Effector memory CD8-positive, alpha-beta T cell (primary cell): ENCODE results near the gene SHISA6.

Experiments
- ATAC-seq: fragments of 150-1000 bp; cut with Tn5 transposase; replicated peaks from 2 replicates; pipeline ENCODE4 v1.10.0; 2021; ENCODE audit warnings: mild to moderate bottlenecking, moderate library complexity
- DNase-seq, 3 experiments: peaks; one replicate each; pipeline ENCODE4 v3.0.0; 2021
- H3K27ac Mint-ChIP-seq, 2 donors: one replicate each; pipeline ENCODE4 v1.8.0; 2022; ENCODE audit warnings: mild to moderate bottlenecking in 2 of 2, mixed read lengths in 2 of 2, moderate library complexity in 2 of 2
- H3K27me3 Mint-ChIP-seq, 2 donors: one replicate each; pipeline ENCODE4 v1.8.0; 2022; ENCODE audit warnings: mixed read lengths in 2 of 2
- H3K36me3 Mint-ChIP-seq: one replicate; pipeline ENCODE4 v1.8.0; 2022; ENCODE audit warnings: mild to moderate bottlenecking, moderate library complexity, mixed read lengths; ENCODE audit not compliant: insufficient read depth
- H3K4me1 Mint-ChIP-seq, 2 donors: one replicate each; pipeline ENCODE4 v1.8.0; 2022; ENCODE audit warnings: low read depth in 2 of 2, mixed read lengths in 2 of 2
- H3K4me3 Mint-ChIP-seq, 2 donors: one replicate each; pipeline ENCODE4 v1.8.0; 2022; ENCODE audit warnings: mild to moderate bottlenecking in 2 of 2, mixed read lengths in 2 of 2, moderate library complexity in 2 of 2
- H3K9me3 Mint-ChIP-seq, 2 donors: one replicate each; pipeline ENCODE4 v1.8.0; 2022; ENCODE audit warnings: mixed read lengths in 2 of 2

SHISA6 gene

DNA sequence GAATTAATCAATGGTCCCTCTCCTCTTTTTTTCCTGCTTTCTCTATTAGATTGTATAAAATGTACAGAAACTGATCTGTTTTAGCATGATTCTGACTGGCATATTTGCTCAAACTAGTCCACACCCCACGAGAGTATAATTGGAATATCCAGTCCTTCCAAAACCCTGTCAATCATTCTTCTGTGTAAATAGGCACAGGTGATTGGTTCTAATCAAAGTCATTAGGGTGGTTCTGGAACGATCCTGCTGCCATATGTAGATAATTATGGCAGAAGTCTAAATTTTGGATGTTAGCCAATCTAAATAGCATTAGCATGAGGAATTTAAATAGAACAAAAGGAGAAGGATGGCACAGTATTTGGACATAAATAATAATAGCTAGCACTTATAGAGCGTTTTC is 165.7 kb downstream of the SHISA6 start:
- no peaks in the 10 kb centered on the region for H3K4me1 Mint-ChIP-seq
- no peaks in the 10 kb centered on the region for H3K27me3 Mint-ChIP-seq
- no peak overlapping the region for H3K4me3 Mint-ChIP-seq
- DNase-seq: no peak
- no peak for ATAC-seq
- no peaks in the 10 kb centered on the region for H3K36me3 Mint-ChIP-seq
- H3K9me3 Mint-ChIP-seq: peaks cover 0 to 4% of the 10 kb centered on the region in 2 donors
- no peak overlapping the region for H3K27ac Mint-ChIP-seq

DNA sequence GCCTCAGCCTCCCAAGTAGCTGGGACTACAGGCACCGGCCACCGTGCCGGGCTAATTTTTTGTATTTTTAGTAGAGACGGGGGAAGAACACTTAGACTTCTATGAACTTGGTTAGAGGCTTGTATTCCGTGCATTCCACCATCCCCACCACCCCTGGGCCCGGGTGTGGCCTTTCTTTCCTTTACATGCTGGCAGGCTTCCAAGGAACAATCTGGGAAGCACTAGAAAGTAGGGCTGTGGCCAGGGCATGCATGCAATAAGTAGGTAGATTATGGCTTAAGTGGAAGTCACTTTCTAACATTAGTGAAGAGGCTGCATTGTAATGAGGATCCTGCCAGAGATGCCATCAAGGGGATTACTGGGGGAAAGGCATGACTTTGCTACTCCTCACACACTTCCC is 171.6 kb downstream of the SHISA6 start:
- ATAC-seq: no peak
- Mint-ChIP-seq H3K36me3 (no peaks in the 10 kb centered on the region), H3K27me3 (no peaks in the 10 kb centered on the region), H3K4me1 (no peaks in the 10 kb centered on the region), H3K9me3 (peaks cover 0 to 2% of the 10 kb centered on the region in 2 donors), H3K4me3 (no peak overlapping the region), H3K27ac (no peak overlapping the region)
- DNase-seq: no peak

DNA sequence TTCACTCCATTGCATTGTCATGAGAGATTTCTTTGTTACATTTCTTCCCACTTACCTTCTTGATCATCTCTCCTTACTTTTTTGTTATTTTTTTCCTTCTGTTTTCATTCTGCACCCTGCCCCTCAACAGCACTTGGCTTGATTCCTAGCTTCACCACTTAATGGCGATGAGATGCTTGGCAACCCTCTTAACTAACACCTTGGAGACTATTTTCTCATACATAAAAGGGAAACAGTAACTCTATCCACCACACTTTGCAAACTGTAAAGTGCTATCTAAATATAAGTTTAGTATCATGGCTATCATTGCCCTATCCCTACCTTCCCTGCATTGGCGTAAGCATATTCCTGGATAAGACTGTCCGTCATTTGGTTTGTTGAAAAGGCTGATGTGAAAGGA is 177.3 kb downstream of the SHISA6 start:
- DNase-seq (no peak), ATAC-seq (no peak)
- Mint-ChIP-seq H3K4me1 (no peaks in the 10 kb centered on the region), H3K36me3 (no peaks in the 10 kb centered on the region), H3K4me3 (no peak overlapping the region), H3K27ac (no peak overlapping the region), H3K9me3 (no peaks in the 10 kb centered on the region), H3K27me3 (no peaks in the 10 kb centered on the region)

DNA sequence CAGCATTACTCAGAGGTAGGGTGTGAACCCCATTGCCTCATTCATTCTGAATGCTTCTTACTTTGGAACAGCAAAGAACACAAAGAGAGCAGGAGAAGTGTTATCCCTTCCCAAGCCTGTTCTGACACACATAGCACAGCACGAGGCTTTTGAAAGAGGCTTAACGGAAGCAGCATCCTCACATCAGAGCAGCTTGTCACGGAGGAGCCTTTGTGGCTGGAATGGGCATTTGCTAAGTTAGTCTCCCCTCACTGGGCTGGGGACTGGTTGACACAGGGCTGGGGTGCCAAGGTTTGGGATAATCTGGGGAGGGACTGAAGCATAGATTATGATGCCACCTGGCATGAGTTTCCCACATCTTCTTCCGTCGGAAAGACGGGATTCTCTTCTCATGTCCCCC is 189.7 kb downstream of the SHISA6 start:
- no peaks in the 10 kb centered on the region for H3K27me3 Mint-ChIP-seq
- peaks cover 0 to 7% of the 10 kb centered on the region in 2 donors for H3K9me3 Mint-ChIP-seq
- no peaks in the 10 kb centered on the region for H3K4me1 Mint-ChIP-seq
- no peak overlapping the region for H3K27ac Mint-ChIP-seq
- no peak overlapping the region for H3K4me3 Mint-ChIP-seq
- DNase-seq (no peak), ATAC-seq (no peak)
- no peaks in the 10 kb centered on the region for H3K36me3 Mint-ChIP-seq

DNA sequence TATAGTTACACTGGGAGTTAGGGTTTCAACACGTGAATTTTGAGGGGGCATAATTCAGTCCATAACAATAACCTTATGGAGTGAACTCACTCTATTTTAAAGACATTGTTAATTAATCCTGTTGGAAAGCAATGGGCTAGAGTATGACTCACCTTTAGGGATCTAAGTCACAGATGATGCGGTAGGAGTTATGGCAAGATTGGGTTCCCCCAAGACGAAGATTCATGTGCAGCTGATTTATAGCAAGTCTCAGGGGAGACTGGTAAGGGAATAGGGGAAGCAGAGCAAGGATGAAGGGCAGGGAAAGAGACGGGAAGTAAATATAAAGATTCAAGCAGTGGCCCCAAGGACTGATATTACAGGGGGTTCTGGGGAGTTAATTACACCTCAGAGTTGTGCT is 197.7 kb downstream of the SHISA6 start:
- DNase-seq: no peak
- H3K4me1 Mint-ChIP-seq: no peaks in the 10 kb centered on the region
- no peak overlapping the region for H3K4me3 Mint-ChIP-seq
- peaks cover 11 to 37% of the 10 kb centered on the region in 2 donors for H3K9me3 Mint-ChIP-seq
- H3K27ac Mint-ChIP-seq: no peak overlapping the region
- no peaks in the 10 kb centered on the region for H3K36me3 Mint-ChIP-seq
- no peak for ATAC-seq
- no peaks in the 10 kb centered on the region for H3K27me3 Mint-ChIP-seq

DNA sequence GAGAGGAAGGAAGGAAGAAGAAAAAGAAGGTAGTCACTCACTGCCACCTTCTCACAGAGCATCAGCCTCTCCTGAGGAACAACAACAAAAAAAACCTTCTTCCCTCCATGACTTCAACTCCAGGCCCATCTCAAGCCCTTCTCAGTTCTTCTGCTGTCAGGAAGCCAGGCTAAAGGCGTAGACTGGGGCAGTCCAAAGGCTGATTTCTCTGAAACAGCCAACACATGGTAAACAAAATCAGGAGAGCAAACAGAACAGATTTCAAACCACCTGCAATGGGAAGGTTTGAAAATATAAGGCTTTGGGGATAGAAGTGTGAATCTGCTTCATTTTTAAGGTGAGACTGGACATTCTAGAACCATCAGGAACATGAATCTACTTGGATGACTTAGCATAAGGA is 200.0 kb downstream of the SHISA6 start:
- H3K36me3 Mint-ChIP-seq: peaks cover 3% of the 10 kb centered on the region
- H3K27ac Mint-ChIP-seq: no peak overlapping the region
- H3K9me3 Mint-ChIP-seq: peaks cover 13 to 43% of the 10 kb centered on the region in 2 donors
- ATAC-seq (no peak), DNase-seq (no peak)
- no peak overlapping the region for H3K4me3 Mint-ChIP-seq
- H3K27me3 Mint-ChIP-seq: no peaks in the 10 kb centered on the region
- no peaks in the 10 kb centered on the region for H3K4me1 Mint-ChIP-seq

DNA sequence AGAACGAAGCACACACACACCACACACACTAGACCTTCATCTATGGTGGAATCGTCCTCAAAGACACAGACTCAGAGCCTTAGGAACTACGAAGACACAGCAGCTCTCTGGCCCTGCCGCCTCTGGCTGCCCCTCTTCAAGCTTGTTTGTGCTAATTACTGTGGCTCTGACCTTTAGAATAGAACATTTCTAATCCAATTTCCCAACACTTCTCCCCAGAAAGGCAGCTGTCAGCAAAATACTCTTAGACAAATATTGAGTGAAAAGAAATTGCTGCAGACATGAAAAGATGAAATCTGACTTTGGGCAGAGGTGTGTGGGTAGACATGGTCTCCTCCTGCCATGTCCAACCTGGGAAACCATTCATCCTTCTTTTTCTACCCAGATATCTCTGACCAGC is 205.3 kb downstream of the SHISA6 start:
- no peaks in the 10 kb centered on the region for H3K4me1 Mint-ChIP-seq
- ATAC-seq: no peak

DNA sequence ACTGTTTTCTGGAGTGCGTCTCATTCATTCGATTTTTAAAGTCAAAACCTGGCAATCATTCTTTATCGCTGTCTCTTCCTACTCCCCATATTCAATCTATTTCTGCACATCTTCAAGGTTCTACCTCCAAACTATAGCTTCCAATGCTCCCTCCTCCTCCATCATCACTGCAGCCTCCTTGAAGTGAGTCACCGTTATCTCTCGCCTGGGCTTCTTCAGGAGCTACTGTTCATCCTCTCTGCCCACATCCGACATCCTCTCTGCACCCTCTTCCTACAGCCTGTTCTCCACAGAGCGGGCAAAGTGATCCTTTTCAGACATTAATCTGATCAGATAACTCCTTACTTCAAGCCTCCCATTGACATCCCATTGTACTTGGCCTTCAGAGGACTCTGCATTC is 213.1 kb downstream of the SHISA6 start:
- peaks cover 13 to 23% of the 10 kb centered on the region in 2 donors for H3K9me3 Mint-ChIP-seq
- no peak overlapping the region for H3K27ac Mint-ChIP-seq
- ATAC-seq: no peak
- no peaks in the 10 kb centered on the region for H3K4me1 Mint-ChIP-seq
- no peaks in the 10 kb centered on the region for H3K36me3 Mint-ChIP-seq
- DNase-seq: no peak
- no peaks in the 10 kb centered on the region for H3K27me3 Mint-ChIP-seq
- no peak overlapping the region for H3K4me3 Mint-ChIP-seq

More for the DNA sequence above, 205.3 kb downstream of the SHISA6 start:
- Mint-ChIP-seq H3K36me3 (peaks cover 3% of the 10 kb centered on the region), H3K4me3 (no peak overlapping the region), H3K27ac (no peak overlapping the region), H3K9me3 (peaks cover 6 to 26% of the 10 kb centered on the region in 2 donors), H3K27me3 (no peaks in the 10 kb centered on the region)
- DNase-seq: no peak

DNA sequence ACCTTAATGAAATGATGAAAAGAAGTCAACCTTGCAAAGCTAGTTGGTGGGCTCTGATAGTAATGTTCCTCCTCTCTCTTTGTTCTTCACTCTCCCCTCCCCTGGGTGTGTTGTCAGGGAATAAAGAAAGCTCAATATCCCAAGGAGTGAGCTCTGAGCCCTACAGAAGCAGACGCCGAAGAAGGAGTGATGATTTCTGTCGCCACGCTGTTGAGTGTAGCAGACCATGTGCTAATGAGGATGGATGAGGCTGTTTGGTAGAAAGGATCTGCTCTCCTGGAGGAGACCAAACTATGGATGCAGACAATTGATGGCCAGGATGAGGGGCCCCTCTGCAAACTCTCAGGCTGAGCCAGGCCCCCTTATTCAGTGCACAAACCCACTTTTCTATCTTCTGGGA is 217.3 kb downstream of the SHISA6 start:
- H3K4me1 Mint-ChIP-seq: no peaks in the 10 kb centered on the region
- ATAC-seq (no peak), DNase-seq (no peak)
- no peaks in the 10 kb centered on the region for H3K27me3 Mint-ChIP-seq
- peaks cover 3% of the 10 kb centered on the region for H3K36me3 Mint-ChIP-seq
- H3K27ac Mint-ChIP-seq: no peak overlapping the region
- H3K9me3 Mint-ChIP-seq: peaks cover 12 to 14% of the 10 kb centered on the region in 2 donors
- H3K4me3 Mint-ChIP-seq: no peak overlapping the region

DNA sequence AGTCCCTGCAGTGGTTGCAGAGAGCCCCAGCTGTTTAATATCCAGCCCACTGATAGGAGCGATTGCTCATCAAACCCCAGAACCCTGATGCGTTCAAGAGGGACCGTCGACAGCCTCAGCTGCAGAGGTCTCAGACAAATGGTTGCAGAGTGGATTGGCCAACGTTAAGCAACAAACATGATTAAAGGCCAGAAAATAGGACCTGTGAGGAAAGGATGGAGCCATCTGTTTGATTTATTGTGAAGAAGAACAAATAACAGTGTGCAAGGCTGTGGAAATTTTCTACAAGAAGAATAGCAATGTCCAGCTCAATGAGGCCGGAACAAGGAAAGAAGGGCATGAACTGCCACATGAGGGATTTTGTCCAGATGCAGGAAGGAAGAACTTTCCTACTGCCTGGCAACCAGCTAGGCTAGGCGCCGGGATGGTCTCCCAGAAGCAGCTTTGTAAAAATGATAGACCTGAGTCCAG is 218.9 kb downstream of the SHISA6 start:
- Mint-ChIP-seq H3K27ac (no peak overlapping the region), H3K4me3 (no peak overlapping the region), H3K9me3 (peaks cover under 1 to 7% of the 10 kb centered on the region in 2 donors), H3K4me1 (no peaks in the 10 kb centered on the region), H3K36me3 (peaks cover 3% of the 10 kb centered on the region), H3K27me3 (no peaks in the 10 kb centered on the region)
- ATAC-seq: no peak
- DNase-seq: no peak

DNA sequence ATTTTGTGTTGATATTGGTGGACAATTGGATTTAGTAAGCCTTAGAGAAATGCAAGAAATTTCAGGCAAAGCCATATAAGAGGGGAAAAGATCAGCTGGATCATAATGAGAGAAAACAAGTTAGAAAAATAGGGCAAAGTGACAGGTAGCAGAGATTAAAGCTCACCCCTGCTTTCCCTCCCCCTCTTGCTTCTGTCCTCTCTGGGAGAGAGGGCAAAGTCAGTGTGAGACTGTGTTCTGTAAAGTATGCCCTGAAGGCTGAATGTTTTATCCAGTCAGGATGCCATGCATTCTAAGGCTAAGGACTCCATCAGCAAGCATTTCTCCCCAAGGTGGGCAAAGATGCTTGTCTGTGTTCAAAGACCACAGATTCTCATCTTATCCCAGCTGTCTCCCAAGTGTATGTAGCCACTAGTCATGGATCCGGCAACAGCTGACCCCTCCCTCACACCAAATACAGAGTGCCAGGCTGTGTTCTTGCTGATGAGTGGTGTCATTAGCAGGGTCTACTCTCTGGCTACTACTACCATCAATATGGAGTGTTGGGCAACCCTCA is 221.1 kb downstream of the SHISA6 start:
- Mint-ChIP-seq H3K9me3 (peaks cover 7% of the 10 kb centered on the region in 2 donors), H3K27me3 (no peaks in the 10 kb centered on the region), H3K4me1 (no peaks in the 10 kb centered on the region), H3K27ac (no peak overlapping the region), H3K4me3 (no peak overlapping the region), H3K36me3 (peaks cover 3% of the 10 kb centered on the region)
- ATAC-seq: no peak
- DNase-seq: no peak

DNA sequence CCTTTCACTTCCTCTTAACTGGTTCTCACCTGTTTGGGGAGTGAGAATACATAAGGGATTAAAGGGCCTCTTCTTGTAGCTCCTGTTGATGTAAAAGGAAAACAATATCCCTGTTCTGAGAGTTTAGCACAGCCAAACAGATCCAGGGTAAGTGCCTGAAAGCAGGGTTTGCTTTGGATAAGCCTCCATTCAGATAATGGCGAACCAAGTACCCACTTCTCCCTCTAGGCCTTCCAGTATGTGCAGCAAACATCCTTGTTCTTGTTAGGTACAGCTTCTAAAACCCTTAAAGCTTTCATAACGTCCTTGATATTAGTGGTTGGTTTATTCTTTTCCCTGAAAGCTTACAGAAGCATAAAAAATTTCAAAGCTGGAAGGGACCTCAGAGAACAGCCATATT is 226.6 kb downstream of the SHISA6 start:
- H3K9me3 Mint-ChIP-seq: peaks cover 3 to 7% of the 10 kb centered on the region in 2 donors
- ATAC-seq: no peak
- H3K4me3 Mint-ChIP-seq: no peak overlapping the region
- no peaks in the 10 kb centered on the region for H3K4me1 Mint-ChIP-seq
- H3K27me3 Mint-ChIP-seq: no peaks in the 10 kb centered on the region
- H3K27ac Mint-ChIP-seq: no peak overlapping the region
- no peaks in the 10 kb centered on the region for H3K36me3 Mint-ChIP-seq
- DNase-seq: no peak

DNA sequence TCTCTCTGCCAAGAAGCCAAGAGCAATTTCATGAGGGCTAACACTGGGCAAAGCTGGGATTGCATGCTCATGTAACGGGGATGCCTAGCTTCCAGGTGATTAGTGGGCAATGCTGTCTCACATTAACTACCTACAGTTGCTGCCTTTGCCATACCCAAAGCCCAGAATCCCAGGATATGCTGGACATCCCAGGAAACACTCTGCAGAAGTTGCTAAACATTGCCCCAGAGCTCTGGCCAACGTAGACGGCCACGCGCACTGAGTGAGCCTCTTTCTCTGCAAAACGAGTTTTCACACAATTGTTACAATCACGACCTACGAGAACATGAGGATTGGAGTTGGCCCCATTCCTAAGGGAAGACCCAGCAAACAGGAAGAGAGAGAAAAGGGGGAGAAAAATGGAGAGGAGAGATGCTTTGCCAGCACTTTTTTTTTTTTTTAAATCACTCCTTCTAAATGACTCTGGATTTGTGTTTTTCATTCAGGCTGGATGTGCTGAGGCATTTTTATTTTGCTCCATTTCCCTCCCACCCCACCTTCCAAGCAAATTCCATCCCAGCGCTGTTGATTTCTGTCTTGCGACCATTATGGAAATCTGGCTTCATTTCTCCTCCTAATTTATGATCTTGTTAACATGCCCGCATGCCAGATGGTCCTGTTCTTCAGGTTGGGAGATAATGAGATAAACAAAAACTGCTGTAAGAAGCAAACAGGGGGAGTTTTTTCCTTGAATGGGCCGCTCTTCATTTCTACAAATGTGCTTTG is 244.5 kb downstream of the SHISA6 start:
- Mint-ChIP-seq H3K4me3 (no peak overlapping the region), H3K4me1 (no peaks in the 10 kb centered on the region), H3K9me3 (peaks cover 0 to 2% of the 10 kb centered on the region in 2 donors), H3K36me3 (peaks cover 3% of the 10 kb centered on the region), H3K27ac (no peak overlapping the region), H3K27me3 (no peaks in the 10 kb centered on the region)
- no peak for ATAC-seq
- DNase-seq: no peak

DNA sequence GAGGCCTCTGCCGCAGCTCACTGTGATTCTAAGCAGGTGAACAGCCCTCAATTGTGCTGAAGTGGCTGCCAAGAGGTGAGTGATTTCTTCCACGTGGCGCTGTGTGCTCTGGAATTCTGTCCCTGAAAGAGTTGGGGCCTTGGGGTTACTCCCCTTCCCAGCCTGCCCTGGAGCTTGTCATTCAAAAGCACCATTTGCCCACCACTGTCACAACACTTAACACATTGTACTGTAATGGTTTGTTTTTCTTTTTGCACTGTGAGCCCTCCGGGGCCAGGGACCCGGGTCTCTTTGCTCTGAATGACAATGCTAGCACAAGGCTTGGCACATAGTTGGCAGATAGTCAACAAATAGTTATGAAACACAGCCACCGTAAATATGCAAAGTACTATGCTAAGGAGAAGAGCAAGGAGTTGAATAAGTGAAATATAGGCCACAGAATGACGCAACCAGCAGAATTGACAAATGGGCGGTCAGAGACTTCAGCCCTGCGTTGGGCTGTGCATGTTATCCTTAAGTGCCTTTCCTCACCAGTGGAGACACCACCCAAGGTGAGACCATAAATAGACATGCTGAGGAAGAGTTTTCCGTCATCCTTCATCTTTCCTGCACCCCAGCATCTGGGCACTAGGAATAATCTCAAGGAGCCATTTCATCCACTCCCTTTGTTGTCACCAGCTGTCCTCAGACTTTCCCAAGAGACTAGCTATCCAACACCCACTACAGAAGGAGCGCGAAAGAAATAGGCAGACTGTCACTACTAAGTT is 245.3 kb downstream of the SHISA6 start:
- no peak overlapping the region for H3K4me3 Mint-ChIP-seq
- H3K9me3 Mint-ChIP-seq: peaks cover 0 to 2% of the 10 kb centered on the region in 2 donors
- ATAC-seq (no peak), DNase-seq (no peak)
- H3K4me1 Mint-ChIP-seq: no peaks in the 10 kb centered on the region
- H3K36me3 Mint-ChIP-seq: peaks cover 3% of the 10 kb centered on the region
- no peak overlapping the region for H3K27ac Mint-ChIP-seq
- H3K27me3 Mint-ChIP-seq: no peaks in the 10 kb centered on the region
